Mucosa of gallbladder (tissue), 1 donor: ENCODE results near the gene KMT2D. TPM values are rescaled to one million over a fixed set of nuclear protein-coding genes. Genes with fewer than 3 reads are reported as not detected.

Experiments used
- DNase-seq: peaks from one replicate; pipeline ENCODE4 v3.0.0-alpha.2; 2020; ENCODE audit warnings: low spot score
- total RNA-seq: library from RNA; stranded (reverse); gene quantifications from one replicate; pipeline ENCODE4 v1.2.1, GENCODE V29; 2021
- donor health status: DM: no; HTN: no; CAD: no.

The KMT2D gene, protein sequence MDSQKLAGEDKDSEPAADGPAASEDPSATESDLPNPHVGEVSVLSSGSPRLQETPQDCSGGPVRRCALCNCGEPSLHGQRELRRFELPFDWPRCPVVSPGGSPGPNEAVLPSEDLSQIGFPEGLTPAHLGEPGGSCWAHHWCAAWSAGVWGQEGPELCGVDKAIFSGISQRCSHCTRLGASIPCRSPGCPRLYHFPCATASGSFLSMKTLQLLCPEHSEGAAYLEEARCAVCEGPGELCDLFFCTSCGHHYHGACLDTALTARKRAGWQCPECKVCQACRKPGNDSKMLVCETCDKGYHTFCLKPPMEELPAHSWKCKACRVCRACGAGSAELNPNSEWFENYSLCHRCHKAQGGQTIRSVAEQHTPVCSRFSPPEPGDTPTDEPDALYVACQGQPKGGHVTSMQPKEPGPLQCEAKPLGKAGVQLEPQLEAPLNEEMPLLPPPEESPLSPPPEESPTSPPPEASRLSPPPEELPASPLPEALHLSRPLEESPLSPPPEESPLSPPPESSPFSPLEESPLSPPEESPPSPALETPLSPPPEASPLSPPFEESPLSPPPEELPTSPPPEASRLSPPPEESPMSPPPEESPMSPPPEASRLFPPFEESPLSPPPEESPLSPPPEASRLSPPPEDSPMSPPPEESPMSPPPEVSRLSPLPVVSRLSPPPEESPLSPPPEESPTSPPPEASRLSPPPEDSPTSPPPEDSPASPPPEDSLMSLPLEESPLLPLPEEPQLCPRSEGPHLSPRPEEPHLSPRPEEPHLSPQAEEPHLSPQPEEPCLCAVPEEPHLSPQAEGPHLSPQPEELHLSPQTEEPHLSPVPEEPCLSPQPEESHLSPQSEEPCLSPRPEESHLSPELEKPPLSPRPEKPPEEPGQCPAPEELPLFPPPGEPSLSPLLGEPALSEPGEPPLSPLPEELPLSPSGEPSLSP (N-terminal part only)
- total RNA-seq = 104 TPM

DNA sequence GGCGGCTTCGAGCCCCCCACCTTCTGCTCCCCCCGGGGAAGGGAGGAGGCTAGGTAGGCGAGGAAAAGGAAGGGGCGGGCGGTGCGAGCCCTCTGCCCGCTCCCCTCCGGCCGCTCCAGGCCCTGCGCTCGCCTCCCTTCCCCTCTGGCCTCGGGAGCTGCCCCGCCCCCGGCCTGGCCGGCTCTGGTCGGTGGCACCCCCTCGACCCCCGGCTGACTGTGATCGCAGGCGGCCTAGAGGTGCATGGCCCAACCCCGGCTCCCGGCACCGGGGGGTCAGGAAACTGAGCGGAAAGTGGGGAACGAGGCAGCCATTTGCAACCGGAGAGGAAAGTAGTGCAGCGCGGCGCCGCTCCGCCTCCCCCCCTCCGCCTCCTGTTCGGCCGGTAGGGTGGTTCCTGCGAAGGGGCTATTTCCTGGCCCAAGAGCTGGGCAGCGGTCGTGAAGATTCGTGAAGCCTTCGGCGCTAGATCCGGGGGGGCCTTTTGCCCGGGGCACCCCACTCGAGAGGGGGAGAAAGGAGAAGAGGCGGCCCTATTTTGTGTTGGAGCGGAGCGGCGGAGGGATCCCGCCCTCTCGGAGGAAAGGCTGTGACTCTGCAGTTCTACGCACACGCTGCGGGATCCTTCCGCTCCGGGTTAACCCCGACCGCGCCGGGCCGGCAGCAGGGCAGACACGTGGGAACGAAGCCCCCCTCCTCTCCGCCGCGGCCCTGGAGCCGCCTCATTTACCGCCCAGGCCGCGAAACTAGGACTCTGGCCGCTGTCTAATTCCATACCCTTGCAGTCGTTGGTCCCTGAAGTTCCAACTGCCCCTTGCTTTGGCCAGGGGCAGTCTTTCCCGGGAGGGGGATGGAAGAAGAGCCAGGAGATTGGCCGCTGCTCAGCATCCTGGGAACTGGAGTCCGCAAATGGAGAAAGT, at the start of gene KMT2D:
Gene KMT2D (minus strand): TSS at position 558 of the 920 bp plus-strand sequence. CDS start 5,470 bp downstream, outside the sequence.
- peak; percentile 92 for DNase-seq

DNA sequence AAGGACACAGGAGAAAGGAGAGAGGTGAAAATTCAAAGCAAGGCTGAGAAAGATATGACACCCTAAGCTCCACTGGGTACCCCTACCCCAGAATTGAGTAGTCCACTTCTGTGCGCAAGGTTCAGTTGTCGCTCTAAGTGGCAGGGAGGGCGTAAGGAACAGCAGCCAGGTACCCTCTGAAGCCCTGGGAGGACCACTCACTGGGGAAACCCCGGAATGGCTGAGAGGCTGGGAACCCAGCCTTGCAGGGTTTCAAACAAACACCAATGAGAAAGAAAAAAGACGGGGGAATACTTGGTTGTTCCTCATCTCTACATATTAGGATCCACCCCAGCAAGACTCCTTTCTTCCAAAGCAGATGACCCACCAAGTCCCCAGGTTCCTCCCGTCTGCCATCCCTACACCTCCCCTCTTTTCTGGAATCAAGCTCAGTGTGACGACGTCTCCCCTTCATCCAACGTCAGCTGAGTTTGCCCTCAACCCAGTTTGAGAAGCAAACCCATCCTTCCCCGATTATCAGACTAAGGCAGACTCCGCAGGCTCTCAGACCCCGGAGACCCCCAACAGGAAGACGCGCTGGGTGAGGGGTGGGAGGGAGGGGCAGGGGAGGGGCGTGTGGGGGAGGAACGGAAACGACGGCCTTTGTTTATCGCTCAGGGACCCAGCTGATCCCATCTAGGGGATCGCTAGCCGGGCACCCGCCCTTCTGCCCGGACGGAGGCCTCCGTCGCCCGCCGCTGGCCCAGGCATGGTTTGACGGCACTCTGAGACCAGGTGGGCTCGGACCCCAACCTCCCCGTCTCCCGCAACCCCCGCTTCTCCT, 49.3 kb upstream of the KMT2D start:
- DNase-seq = no peak

DNA sequence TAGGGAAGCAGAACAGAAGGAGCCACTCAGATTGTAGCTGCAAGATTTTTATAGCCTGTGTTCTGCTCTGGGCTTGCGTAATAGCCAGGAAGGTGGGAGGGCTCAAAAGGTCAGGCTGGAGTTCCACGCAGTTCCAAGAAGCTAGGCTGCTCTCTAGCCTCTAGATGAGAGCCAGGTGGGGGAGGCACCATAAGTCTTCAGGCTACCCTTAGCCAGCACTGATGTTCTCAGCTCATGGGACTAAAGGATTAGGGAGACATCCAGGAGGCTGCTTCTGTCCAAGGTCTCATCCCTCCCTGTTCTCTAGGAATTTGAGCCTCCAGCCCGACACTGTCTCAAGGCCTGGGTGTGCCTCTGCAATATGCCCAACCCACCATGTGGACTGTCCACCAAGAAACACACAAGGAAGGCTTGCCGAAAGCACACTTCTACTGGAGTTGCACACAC, 48.4 kb upstream of the KMT2D start:
- DNase-seq = peak; percentile 43

DNA sequence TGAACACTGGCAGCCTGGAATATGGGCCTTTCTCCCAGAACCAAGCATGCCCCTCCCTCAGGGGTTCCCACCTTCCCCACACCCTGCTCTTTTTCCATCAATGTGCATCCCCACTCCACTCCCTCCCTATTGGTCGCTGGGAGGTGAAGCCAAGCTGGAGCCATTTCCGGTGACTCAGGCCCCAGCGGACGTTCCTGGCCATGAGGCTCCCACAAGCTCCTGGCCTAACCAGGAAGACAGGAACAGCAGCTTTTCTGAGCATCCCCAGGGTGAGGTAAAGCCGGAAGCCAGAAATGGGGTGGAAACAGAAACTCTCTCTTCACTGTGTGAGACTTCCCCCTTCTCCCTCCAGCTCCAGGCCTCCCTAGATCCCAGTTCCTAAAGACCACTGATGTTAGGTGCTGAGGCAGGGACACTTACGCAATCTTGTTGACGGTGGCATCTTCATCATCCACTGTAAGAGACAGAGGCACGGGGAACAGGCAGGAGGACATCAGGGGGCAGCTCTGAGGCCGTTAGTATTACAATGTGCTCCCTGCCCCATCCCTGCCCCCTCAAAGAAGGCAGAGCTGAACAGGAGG, 45.0 kb upstream of the KMT2D start:
- no peak for DNase-seq

DNA sequence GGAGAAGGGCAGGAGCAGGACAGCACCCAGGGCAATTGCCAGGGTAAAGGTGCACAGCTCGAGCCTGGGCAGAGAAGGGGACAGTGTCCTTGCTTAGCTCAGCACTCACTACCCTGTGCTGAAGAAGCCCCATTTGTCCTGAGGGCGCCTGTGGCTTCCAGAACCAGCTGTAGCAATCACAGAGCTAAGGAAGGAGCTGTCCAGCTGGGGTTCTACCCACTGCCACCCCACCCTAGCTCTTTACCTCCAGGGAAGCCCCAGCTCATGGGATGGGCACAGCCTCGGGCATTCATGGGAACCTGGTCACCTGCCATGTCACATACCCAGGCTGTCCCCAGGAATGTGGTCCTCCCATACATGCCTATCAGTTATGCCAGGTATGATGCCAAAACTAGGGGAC, 44.2 kb upstream of the KMT2D start:
- no peak for DNase-seq

DNA sequence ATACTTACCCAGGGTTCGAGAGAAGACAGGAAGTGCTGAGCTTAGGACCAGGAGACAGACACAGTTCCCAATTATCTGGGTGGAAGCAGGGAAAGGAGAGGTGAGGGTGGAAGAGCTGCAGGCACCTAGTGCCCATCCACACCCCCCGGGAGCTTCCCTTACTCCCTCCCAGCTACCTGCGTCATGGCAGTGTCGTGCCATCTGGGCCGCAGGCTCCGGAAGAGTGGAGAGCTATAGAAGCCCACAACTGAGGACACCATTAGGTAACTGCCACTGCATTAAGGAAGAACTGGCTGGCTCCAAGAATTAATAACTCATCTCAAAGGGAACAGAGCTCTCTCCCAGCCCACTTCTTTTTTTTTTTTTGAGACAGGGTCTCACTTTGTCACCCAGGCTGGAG, 39.8 kb upstream of the KMT2D start:
- DNase-seq = no peak

DNA sequence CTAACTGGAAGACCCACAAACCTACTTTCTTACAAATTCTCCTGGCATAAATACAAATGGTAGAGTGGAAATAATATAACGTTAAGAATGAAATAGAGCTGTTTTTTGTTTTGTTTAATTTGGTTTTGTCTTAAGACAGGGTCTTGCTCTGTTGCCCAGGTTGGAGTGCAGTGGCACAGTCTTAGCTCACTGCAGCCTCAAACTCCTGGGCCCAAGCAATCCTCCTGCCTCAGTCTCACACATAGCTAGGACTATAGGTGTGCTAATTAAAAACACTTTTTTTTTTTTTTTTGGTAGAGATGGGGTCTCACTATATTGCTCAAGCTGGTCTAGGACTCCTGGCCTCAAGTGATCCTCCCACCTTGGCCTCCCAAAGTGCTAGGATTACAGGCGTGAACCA, 38.1 kb upstream of the KMT2D start:
- no peak for DNase-seq

DNA sequence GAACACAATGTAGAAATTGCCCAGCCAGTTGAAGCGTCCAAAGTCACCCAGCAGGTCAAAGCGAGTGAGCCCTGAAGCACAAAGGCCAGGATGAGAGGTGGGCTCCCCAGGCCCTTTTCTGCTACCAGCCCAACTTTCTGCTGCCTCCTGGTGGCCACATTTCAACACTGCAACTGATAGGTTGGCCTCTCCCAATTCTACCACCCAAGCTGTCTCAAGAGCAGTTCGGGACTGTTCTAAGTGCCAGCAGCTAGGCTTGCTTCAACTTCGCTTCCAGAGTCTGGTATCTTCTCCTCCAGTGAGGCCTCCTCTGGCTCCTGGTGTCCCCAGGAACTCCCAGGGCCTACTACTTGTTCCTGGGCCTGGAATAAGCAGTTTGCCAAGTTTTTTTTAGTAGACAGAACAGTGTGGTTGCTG, 37.4 kb upstream of the KMT2D start:
- DNase-seq = peak; percentile 44

DNA sequence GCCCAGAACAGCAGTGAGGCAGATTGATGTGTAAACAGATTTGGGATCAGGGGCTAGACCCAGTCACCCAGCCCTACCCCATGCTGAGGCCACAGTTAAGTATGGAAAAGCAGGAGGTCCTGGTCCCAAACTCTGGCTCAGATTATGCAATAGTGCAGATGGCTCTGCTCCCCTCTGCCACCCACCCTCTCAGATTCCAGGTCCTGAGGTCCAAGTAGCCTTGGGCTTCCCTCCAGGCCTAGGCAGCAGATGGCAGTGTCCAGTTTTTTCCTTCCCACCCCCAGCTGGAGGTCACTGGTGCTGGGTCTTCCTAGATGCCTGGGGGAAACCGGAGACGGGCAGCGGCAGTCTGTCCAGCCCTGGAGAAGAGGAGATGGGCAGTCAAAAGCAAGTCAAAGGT, 36.8 kb upstream of the KMT2D start:
- no peak for DNase-seq

DNA sequence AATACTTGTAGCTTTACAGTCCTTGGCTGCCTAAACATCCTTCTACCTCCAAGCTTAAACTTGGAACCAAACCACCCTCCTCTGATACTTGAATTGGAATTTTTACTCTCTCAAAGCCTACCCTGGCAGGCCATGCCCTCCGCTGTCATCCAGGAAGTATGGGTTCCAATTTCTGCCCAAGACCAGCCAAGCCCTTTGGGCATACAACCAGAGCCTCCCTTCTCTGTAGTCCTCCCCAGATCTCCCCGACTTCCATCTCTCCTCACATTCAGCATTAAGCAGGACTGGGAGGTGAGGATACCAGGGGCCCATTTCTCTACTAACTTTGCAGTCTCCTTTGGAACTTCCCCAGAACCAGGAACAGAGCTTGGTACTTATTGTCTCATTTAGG, 34.4 kb upstream of the KMT2D start:
- no peak for DNase-seq

DNA sequence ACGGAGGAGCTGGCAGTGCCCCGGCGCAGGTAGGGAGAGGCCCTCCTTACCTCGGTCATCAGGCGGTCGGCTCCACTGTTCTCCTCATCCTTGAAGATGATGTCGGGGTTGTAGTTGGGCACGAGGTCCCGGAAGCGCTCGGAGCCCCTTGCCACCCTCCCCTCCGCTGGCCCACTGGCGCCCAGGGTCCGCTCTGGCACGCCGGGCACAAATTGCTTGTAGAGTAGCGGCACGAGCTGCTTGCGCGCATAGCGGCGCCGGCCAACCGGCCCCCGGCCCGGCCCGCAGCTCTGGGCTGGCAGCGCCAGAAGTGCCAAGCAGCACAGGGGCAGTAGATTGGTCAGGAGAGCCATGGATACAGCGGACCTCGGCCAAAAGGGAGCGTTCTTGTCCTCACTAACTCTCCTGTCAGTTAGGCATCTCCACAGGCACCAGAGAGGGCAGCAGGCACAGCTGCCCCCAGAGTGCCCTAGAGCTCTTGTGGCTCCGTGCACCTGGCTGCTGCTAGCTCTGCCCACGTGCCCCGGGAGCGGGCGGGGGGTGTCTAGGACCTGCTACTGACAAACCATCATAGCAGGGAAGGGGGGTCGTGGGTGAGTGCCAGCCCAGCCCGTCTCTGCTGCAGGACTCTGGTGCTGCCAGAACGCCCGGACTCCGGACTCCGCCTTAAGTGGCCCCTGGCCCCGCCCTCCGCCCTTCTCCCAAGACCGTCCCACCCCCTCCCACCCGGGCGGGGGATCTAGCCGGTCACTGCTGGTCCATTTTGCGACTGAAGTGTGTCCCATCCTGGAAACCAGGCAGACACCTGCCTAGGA, 33.8 kb upstream of the KMT2D start, which contains the start of gene DHH:
Gene DHH (minus strand): TSS at position 642 of the 815 bp plus-strand sequence. CDS start 289 bp downstream, at position 353.
- no peak for DNase-seq

DNA sequence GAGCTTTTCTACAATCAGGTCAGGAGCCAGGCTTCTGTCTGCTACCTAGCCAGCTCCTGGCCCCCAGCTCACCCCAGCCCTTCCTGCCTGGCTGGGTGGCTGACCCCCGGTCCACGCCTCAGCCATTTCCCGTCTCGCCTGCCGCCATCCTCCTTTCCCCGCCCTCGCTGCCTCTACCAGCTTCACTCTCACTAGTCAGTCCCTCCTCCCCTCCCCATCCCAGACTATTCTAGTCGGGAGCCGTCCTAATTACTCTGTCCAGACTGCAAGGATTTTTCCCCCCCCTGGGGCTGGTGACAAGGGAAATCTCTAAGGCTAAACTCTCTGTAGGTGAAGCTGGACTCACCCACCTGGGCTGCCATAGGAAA, 33.2 kb upstream of the KMT2D start:
- no peak for DNase-seq

DNA sequence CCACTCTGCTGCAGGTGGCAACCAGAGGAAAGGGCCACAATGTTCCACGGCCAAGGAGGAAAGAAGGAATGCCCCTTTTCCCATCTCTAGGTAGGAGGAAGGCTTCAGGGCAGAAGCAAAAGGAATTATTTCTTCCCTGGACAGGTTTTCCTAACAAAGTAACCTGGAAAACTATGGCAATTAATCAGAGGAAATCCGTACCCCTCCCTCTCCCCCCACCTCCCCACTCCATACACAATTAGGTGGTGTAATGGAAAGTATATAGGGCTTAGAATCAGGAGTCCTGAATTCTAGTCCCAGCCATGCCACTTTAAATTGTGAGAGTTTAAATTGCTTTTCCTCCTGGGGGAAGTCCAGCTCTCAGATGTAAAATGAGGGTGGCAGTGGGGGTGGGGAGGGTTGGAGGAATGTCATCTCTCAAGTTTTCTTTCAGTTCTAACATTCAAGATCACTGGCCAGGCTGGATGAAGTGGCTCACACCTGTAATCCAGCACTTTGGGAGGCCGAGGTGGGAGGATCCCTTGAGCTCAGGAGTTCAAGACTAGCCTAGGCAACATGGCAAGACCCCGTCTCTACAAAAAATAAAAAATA, 32.3 kb upstream of the KMT2D start:
- no peak for DNase-seq

DNA sequence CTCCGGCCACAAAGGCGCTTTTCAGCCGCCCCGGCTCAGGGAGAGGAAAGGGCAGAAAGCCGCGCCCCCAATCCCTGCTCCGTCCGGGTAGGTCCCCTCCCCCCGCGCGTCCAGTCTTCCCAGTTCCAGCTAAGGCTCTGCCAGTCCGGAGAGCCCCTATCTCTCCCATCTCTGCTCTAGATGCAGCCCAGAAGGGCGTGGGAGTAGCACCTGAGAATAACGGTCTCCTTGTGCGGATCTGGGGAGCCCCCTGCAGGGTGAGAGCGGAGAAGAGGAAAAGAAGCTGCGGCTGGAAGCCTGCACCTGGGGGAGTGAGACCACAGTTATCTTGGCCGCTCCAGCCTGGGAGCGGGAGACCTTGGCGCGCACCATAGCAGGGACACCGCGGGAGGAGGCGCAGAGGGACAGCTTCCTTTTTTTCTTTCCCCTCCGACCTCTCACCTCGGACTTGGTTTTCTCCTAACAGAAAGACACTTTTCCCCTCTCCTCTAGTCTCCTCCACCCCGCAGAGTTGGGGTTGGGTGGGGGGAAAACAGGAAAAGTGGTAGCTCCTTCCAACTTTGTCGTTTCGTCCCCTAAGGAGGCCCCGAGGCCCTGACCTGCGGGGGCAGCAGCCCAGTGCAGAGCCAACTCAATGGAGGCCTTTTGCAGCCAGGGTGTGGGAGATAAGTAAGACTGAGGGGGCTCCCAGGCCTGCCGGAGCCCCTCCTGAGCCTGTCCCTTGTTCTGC, 31.7 kb upstream of the KMT2D start:
- no peak for DNase-seq

DNA sequence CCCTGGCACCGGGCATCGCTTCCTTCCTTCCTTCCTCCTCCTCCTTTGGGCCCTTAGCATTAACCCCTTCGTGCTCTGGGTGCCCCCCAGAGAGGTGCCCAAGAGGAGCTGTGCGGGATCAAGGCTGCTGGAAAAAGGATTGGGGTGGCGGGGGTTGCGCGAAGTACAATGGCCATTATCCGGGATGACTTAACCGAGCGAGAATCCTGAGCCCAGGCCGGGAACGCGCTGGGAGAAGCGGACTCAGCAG, 31.2 kb upstream of the KMT2D start:
- no peak for DNase-seq

DNA sequence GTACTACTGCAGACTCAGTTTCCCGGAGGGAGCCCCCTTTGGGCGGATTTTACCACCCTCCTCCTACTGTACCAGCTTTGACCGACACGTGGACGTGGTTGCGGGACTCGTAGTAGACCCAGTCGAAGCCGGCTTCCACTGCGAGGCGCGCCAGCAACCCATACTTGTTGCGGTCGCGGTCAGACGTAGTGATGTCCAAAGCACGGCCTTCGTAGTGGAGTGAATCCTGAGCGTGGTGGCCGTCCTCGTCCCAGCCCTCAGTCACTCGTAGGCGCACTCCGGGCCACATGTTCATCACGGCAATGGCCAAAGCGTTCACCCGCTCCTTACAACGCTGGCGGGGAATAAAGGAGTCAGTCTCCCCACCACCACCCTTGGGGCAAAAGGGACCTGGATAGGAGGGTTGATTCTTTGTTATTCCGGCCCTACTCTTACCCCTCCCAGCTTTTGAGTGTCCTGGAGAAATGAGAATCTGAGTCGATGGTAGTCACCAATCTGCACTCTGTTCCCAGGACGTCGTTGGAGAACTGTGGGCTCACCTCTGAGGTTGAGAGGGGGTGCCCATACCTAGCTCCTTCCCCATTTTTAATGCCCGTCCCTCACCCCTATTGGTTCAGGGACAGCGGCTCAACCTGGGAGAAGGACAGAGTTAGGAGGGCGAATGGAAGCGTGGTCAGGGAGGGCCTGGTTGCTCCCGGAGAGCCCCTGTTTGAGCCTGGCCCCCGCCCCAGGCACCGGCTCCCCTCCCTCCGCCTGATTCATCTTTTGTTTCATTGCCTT, 30.7 kb upstream of the KMT2D start:
- DNase-seq = no peak

DNA sequence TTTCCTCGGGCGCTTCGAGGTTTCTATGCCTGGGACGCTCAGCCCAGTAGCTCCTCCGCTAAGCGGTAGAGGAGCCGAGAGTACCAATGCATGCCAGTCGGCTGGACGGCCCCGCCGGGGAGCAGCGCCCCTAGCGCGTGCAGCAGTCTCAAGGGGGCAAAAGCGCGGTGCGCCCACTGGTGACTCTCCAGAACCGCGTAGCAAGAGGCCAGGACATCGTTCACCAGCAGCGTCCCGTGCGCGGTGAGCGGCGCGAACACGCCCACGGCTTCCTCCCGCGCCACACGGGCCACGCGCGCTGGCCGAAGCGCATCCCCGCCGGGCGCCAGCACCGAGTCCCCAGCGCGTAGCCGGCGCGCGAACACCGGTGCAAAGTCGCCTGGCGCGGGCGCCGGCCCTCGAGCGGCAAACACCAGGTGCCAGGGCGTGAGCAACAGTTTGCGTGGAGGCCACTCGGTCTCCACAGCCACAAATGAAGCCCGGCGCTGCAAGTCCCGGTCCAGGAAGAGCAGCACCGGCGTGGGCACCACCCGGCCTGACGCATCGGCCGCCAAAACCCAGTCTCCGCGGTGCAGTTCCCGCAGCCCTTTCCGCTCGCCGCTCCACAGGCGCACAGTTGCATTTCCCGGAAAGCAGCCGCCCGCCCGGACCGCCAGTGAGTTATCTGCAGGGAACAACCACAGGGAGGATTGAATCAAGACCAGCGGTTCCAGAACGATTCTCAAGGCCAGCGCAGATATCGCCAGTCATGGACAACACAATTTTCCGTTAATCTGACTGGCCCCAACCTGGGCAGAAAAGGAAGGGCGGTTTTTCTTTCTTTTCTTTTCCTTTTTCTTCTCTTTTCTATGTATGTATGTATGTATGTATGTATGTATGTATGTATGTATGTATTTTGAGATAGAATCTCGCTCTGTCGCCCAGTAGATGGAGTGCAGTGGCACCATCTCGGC, 29.5 kb upstream of the KMT2D start:
- no peak for DNase-seq
